ENCODE results near the gene OVCA2.
A peak's percentile ranks its signal among the peaks of the same experiment; 100 is the strongest.

OVCA2 gene

GRCh38 chr17:2034806-2035540, 6.8 kb upstream of the OVCA2 start:
- no peak for DNase-seq

GRCh38 chr17:2035541-2036488, 6.0 kb upstream of the OVCA2 start:
- no peak for DNase-seq

GRCh38 chr17:2037155-2037554, 4.7 kb upstream of the OVCA2 start:
- DNase-seq: no peak

- no peak for DNase-seq
Measured at GRCh38 chr17:2040219-2040827, 1.5 kb upstream of the OVCA2 start.

GRCh38 chr17:2040942-2041560, 771 bp upstream of the OVCA2 start:
- peak; percentile 81 for DNase-seq

- DNase-seq: peak; percentile 59
Measured at GRCh38 chr17:2042390-2042847, 597 bp downstream of the OVCA2 start.

GRCh38 chr17:2042933-2043332, 1.1 kb downstream of the OVCA2 start:
- DNase-seq: no peak

GRCh38 chr17:2043785-2044184, 2.0 kb downstream of the OVCA2 start:
- DNase-seq: no peak

- no peak for DNase-seq
Measured at GRCh38 chr17:2044263-2044894, 2.6 kb downstream of the OVCA2 start.

GRCh38 chr17:2047590-2047989, 5.8 kb downstream of the OVCA2 start:
- DNase-seq: no peak

- DNase-seq: no peak
Measured at GRCh38 chr17:2048805-2049204, 7.0 kb downstream of the OVCA2 start.

- peak; percentile 87 for DNase-seq
Measured at GRCh38 chr17:2049333-2050299, 7.8 kb downstream of the OVCA2 start.

- peak; percentile 88 for DNase-seq
Measured at GRCh38 chr17:2050300-2051060, 8.7 kb downstream of the OVCA2 start.

GRCh38 chr17:2051061-2051932, 9.5 kb downstream of the OVCA2 start:
- peak; percentile 82 for DNase-seq

- peak; percentile 47 for DNase-seq
Measured at GRCh38 chr17:2051933-2052559, 10.2 kb downstream of the OVCA2 start.

- DNase-seq: peak; percentile 81
Measured at GRCh38 chr17:2053380-2054261, 11.8 kb downstream of the OVCA2 start.

- no peak for DNase-seq
Measured at GRCh38 chr17:2054262-2054511, 12.4 kb downstream of the OVCA2 start.

Data from DMS53 (cell line).